Neural cell (in vitro differentiated cells): Measurements from ENCODE around the gene SPSB4. TPM values are rescaled to one million over a fixed set of nuclear protein-coding genes. Genes with fewer than 3 reads are reported as not detected.

Experiments
- H2AFZ ChIP-seq: fragments of 200-600, 300-800 bp; sonication (generic), shearing (Covaris generic); 2 replicates; pipeline ENCODE4 v1.6.0; 2014; ENCODE audit warnings: low read depth, mild to moderate bottlenecking, antibody characterized with exemption, low read length, moderate library complexity
- H3F3A ChIP-seq: fragments of 200-600 bp; shearing (Covaris generic); 2 replicates; pipeline ENCODE4 v1.6.1; 2016; ENCODE audit warnings: mild to moderate bottlenecking, moderate library complexity, mixed read lengths, antibody characterized with exemption, low read length; ENCODE audit not compliant: insufficient read depth, poor library complexity, severe bottlenecking
- H3K27ac ChIP-seq: fragments of 200-600, 300-800 bp; sonication (generic), shearing (Covaris generic); 2 replicates; pipeline ENCODE4 v1.5.1; 2014; ENCODE audit warnings: mild to moderate bottlenecking, low read length, moderate library complexity
- H3K27me3 ChIP-seq: fragments of 300-800, 200-600 bp; sonication (generic), shearing (Covaris generic); 2 replicates; pipeline ENCODE4 v1.6.0; 2014; ENCODE audit warnings: mild to moderate bottlenecking, low read depth, low read length, moderate library complexity; ENCODE audit not compliant: insufficient read depth
- H3K36me3 ChIP-seq: fragments of 300-800, 200-600 bp; sonication (generic), shearing (Covaris generic); 2 replicates; pipeline ENCODE4 v1.5.1; 2014; ENCODE audit warnings: mild to moderate bottlenecking, antibody characterized with exemption, low read length, moderate library complexity; ENCODE audit not compliant: insufficient read depth
- H3K4me2 ChIP-seq: fragments of 300-800, 200-600 bp; sonication (generic), shearing (Covaris generic); 2 replicates; pipeline ENCODE4 v1.6.0; 2014; ENCODE audit warnings: mild to moderate bottlenecking, low read length
- H3K4me3 ChIP-seq: fragments of 300-800, 200-600 bp; sonication (generic), shearing (Covaris generic); 2 replicates; pipeline ENCODE4 v1.5.1; 2014; ENCODE audit warnings: mild to moderate bottlenecking, low read length, moderate library complexity
- H3K79me2 ChIP-seq: fragments of 200-600 bp; shearing (Covaris generic); replicated peaks from 2 replicates; pipeline ENCODE4 v1.6.0; 2014; ENCODE audit warnings: mild to moderate bottlenecking, low read length, moderate library complexity; ENCODE audit not compliant: insufficient read depth
- H3K9ac ChIP-seq: fragments of 300-800, 200-600 bp; sonication (generic), shearing (Covaris generic); 2 replicates; pipeline ENCODE4 v1.6.1; 2016; ENCODE audit warnings: mild to moderate bottlenecking, low read length, mixed read lengths
- H3K9me2 ChIP-seq: fragments of 200-600 bp; shearing (Covaris generic); 2 replicates; pipeline ENCODE4 v1.6.1; 2016; ENCODE audit warnings: mild to moderate bottlenecking, low read length, mixed read lengths; ENCODE audit not compliant: insufficient read depth
- H3K9me3 ChIP-seq: fragments of 200-600, 300-800 bp; sonication (generic), shearing (Covaris generic); 2 replicates; pipeline ENCODE4 v1.6.1; 2016; ENCODE audit warnings: mild to moderate bottlenecking, mixed run types, low read length, moderate library complexity, mixed read lengths
- H4K20me1 ChIP-seq: fragments of 200-600 bp; shearing (Covaris generic); 2 replicates; pipeline ENCODE4 v1.6.1; 2016; ENCODE audit warnings: mild to moderate bottlenecking, mixed run types; ENCODE audit not compliant: insufficient read depth
- EP300 ChIP-seq: fragments of 450-650 bp; conservative IDR thresholded peaks from 2 replicates; pipeline ENCODE4 v1.6.1; 2014; ENCODE audit warnings: antibody characterized with exemption, mild to moderate bottlenecking, moderate library complexity; ENCODE audit not compliant: poor library complexity, severe bottlenecking
- EZH2 ChIP-seq: fragments of 200-600, 300-800 bp; shearing (Covaris generic), sonication (generic); IDR thresholded peaks from 2 replicates; pipeline ENCODE4 v1.6.1; 2014; ENCODE audit warnings: antibody characterized with exemption, low read length, borderline replicate concordance, mild to moderate bottlenecking; ENCODE audit not compliant: insufficient read depth, poor library complexity, severe bottlenecking
- MXI1 ChIP-seq: fragments of 450-650 bp; conservative IDR thresholded peaks from 2 replicates; pipeline ENCODE4 v1.6.1; 2014; ENCODE audit warnings: antibody characterized with exemption, mild to moderate bottlenecking; ENCODE audit not compliant: poor library complexity, severe bottlenecking
- POLR2AphosphoS5 ChIP-seq: IDR thresholded peaks from 2 replicates; pipeline ENCODE4 v1.6.1; 2012
- RAD21 ChIP-seq: fragments of 450-650 bp; conservative IDR thresholded peaks from 2 replicates; pipeline ENCODE4 v1.6.1; 2014; ENCODE audit warnings: antibody characterized with exemption, mild to moderate bottlenecking, moderate library complexity
- SMC3 ChIP-seq: fragments of 450-650 bp; conservative IDR thresholded peaks from 2 replicates; pipeline ENCODE4 v1.6.1; 2014; ENCODE audit warnings: antibody characterized with exemption, mild to moderate bottlenecking, moderate library complexity; ENCODE audit not compliant: poor library complexity
- TAF1 ChIP-seq: IDR thresholded peaks from 2 replicates; pipeline ENCODE4 v1.6.1; 2012; ENCODE audit warnings: low read depth
- polyA plus RNA-seq: library from polyadenylated mRNA; depleted of rRNA; stranded (reverse); fragments of >200 nt; gene quantifications from 2 replicates; pipeline ENCODE4 v1.2.3, GENCODE V29; 2014
- TF ChIP-seq, protein P1 (sequence below): IDR thresholded peaks from 2 replicates; pipeline ENCODE4 v1.6.1; 2012; ENCODE audit warnings: borderline replicate concordance
- TF ChIP-seq, protein P2 (sequence below): fragments of 450-650 bp; IDR thresholded peaks from 2 replicates; pipeline ENCODE4 v1.5.1; 2014; ENCODE audit warnings: antibody characterized with exemption, mild to moderate bottlenecking, moderate library complexity; ENCODE audit not compliant: poor library complexity, severe bottlenecking

SPSB4 gene
- polyA plus RNA-seq, 1 donor from 2014 or later = 6.1 TPM

DNA sequence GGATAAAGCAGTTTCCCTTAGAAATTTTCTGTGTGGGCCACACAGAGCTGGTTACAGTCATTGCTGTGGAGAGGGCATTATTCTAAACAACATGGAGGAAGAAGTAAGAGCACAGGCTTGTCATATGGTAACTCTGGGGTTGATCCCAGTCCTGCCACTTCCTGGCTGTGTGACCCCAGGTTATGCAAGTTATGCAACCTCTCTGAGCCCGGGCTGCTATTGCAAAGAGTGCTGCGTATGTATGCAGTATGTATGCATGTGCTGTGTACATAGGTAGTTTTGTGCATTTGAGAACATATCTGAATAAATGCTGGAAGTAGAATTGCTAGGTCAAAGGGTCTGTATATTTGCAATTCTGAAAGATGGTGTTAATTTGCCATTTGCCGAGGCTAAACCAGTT, 9.2 kb downstream of the SPSB4 start:
- Histone ChIP-seq H2AFZ (no peak overlapping the region), H3K9me2 (no peaks in the 10 kb centered on the region), H3K79me2 (peaks cover 3% of the 10 kb centered on the region), H3K36me3 (no peaks in the 10 kb centered on the region), H3K4me3 (no peak overlapping the region), H3K9ac (no peak overlapping the region), H3K27ac (no peak overlapping the region), H3F3A (no peaks in the 10 kb centered on the region), H3K9me3 (no peaks in the 10 kb centered on the region), H3K4me2 (no peak overlapping the region), H3K27me3 (no peaks in the 10 kb centered on the region), H4K20me1 (no peaks in the 10 kb centered on the region)
- TF ChIP-seq EZH2 (no peak), SMC3 (no peak), EP300 (no peak), TAF1 (no peak), POLR2AphosphoS5 (no peak), RAD21 (no peak), MXI1 (no peak)
- TF ChIP-seq, protein P1, sequence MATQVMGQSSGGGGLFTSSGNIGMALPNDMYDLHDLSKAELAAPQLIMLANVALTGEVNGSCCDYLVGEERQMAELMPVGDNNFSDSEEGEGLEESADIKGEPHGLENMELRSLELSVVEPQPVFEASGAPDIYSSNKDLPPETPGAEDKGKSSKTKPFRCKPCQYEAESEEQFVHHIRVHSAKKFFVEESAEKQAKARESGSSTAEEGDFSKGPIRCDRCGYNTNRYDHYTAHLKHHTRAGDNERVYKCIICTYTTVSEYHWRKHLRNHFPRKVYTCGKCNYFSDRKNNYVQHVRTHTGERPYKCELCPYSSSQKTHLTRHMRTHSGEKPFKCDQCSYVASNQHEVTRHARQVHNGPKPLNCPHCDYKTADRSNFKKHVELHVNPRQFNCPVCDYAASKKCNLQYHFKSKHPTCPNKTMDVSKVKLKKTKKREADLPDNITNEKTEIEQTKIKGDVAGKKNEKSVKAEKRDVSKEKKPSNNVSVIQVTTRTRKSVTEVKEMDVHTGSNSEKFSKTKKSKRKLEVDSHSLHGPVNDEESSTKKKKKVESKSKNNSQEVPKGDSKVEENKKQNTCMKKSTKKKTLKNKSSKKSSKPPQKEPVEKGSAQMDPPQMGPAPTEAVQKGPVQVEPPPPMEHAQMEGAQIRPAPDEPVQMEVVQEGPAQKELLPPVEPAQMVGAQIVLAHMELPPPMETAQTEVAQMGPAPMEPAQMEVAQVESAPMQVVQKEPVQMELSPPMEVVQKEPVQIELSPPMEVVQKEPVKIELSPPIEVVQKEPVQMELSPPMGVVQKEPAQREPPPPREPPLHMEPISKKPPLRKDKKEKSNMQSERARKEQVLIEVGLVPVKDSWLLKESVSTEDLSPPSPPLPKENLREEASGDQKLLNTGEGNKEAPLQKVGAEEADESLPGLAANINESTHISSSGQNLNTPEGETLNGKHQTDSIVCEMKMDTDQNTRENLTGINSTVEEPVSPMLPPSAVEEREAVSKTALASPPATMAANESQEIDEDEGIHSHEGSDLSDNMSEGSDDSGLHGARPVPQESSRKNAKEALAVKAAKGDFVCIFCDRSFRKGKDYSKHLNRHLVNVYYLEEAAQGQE = no peak
- TF ChIP-seq, protein P2, sequence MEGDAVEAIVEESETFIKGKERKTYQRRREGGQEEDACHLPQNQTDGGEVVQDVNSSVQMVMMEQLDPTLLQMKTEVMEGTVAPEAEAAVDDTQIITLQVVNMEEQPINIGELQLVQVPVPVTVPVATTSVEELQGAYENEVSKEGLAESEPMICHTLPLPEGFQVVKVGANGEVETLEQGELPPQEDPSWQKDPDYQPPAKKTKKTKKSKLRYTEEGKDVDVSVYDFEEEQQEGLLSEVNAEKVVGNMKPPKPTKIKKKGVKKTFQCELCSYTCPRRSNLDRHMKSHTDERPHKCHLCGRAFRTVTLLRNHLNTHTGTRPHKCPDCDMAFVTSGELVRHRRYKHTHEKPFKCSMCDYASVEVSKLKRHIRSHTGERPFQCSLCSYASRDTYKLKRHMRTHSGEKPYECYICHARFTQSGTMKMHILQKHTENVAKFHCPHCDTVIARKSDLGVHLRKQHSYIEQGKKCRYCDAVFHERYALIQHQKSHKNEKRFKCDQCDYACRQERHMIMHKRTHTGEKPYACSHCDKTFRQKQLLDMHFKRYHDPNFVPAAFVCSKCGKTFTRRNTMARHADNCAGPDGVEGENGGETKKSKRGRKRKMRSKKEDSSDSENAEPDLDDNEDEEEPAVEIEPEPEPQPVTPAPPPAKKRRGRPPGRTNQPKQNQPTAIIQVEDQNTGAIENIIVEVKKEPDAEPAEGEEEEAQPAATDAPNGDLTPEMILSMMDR = no peak

DNA sequence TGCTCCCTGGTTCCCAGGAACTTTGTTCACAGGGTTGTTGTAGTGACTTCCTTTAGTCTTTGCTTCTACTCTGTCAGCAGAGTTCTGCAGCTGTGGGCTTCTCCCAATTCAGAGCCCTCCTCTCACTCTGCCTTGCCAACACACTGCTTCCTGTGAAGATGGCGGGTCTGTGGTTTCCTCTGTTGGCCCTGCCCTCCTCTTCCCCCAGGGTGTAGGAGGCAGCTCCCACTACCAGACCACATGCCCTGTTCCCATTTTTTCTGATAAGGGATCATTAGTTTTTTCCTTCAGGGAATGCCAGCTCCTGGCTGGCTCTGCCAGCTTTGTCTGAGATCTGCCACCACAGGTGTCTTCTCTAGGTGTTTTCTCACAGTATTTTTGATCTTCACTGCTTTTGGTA, 12.7 kb downstream of the SPSB4 start:
- no peaks in the 10 kb centered on the region for H3K9me3 ChIP-seq
- H3K27me3 ChIP-seq = no peaks in the 10 kb centered on the region
- H3K36me3 ChIP-seq = no peaks in the 10 kb centered on the region
- H3K79me2 ChIP-seq = peaks cover 3% of the 10 kb centered on the region
- H3K27ac ChIP-seq = no peak overlapping the region
- H2AFZ ChIP-seq = no peak overlapping the region
- H3K9me2 ChIP-seq = no peaks in the 10 kb centered on the region
- no peak overlapping the region for H3K9ac ChIP-seq
- TF ChIP-seq TAF1 (no peak), MXI1 (no peak)
- TF ChIP-seq, protein P1 = no peak
- H3K4me2 ChIP-seq = no peak overlapping the region
- no peaks in the 10 kb centered on the region for H3F3A ChIP-seq
- no peak overlapping the region for H3K4me3 ChIP-seq
- H4K20me1 ChIP-seq = no peaks in the 10 kb centered on the region
